NB4 (cell line): ENCODE measurements around the gene OR10K1.

Source experiments
- POLR2A ChIP-seq: IDR thresholded peaks from 2 replicates; pipeline ENCODE4 v1.6.1; 2011; ENCODE audit warnings: mild to moderate bottlenecking; ENCODE audit not compliant: insufficient read length; ENCODE audit errors: extremely low read depth
- TF ChIP-seq, protein P1 (sequence below): IDR thresholded peaks from one replicate; pipeline ENCODE4 v1.5.1; 2012; ENCODE audit warnings: low read depth, low read length

DNA sequence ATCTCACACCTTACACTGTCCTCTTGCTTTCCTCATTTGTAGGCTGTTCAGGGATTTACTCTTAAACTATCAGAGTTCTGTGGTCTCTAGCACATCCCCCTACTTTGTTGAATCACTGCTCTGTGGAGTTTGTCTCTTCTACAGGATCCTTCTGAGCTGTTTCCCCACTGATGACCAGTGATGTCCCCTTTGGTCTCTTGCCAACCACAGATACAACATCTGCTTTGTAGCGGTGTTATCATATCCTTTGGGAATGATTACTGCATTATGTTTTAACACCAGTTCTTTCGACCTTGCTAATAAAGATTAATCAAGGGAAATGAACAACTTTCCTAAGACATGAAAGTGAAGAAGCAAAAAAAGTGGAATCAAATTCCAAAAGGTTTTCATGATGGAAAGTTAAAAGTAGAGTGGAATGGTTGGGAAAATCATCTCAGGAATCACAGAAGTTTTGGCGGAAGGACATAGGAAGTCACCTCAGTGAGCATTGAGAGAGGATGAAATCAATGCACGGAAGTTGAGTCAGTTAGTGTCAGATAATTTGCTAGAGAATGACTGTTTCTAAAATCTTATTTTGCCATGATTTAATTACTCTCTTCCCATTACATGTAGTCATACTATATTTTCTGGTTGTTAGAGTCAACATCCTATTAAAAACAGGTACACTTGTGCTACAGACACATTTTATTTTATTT lies 46.8 kb upstream of the OR10K1 start:
- no peak for TF ChIP-seq POLR2A
- TF ChIP-seq, protein P1, sequence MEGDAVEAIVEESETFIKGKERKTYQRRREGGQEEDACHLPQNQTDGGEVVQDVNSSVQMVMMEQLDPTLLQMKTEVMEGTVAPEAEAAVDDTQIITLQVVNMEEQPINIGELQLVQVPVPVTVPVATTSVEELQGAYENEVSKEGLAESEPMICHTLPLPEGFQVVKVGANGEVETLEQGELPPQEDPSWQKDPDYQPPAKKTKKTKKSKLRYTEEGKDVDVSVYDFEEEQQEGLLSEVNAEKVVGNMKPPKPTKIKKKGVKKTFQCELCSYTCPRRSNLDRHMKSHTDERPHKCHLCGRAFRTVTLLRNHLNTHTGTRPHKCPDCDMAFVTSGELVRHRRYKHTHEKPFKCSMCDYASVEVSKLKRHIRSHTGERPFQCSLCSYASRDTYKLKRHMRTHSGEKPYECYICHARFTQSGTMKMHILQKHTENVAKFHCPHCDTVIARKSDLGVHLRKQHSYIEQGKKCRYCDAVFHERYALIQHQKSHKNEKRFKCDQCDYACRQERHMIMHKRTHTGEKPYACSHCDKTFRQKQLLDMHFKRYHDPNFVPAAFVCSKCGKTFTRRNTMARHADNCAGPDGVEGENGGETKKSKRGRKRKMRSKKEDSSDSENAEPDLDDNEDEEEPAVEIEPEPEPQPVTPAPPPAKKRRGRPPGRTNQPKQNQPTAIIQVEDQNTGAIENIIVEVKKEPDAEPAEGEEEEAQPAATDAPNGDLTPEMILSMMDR = no peak
